Medulla oblongata (tissue), 1 donor: Measurements from ENCODE around the gene ZCRB1.

Experiments
- DNase-seq: peaks from one replicate; pipeline ENCODE4 v3.0.0-alpha.2; 2015; ENCODE audit errors: extremely low spot score

Gene ZCRB1

GRCh38 chr12:42327227-42327590, 1.3 kb upstream of the ZCRB1 start:
- no peak for DNase-seq

GRCh38 chr12:42326541-42327226, 790 bp upstream of the ZCRB1 start:
- no peak for DNase-seq

- no peak for DNase-seq
These were observed 605 bp downstream of the ZCRB1 start for GRCh38 chr12:42325326-42325652.

GRCh38 chr12:42323856-42324255, 2.0 kb downstream of the ZCRB1 start:
- DNase-seq: no peak

- DNase-seq: no peak
These were observed 3.3 kb downstream of the ZCRB1 start for GRCh38 chr12:42322567-42322966.

- no peak for DNase-seq
These were observed 5.1 kb downstream of the ZCRB1 start for GRCh38 chr12:42320796-42321195.

GRCh38 chr12:42315108-42315507, 10.8 kb downstream of the ZCRB1 start:
- no peak for DNase-seq

GRCh38 chr12:42309996-42310395, 15.9 kb downstream of the ZCRB1 start:
- DNase-seq: no peak

GRCh38 chr12:42308390-42308789, 17.5 kb downstream of the ZCRB1 start:
- DNase-seq: no peak

GRCh38 chr12:42306297-42306696, 19.6 kb downstream of the ZCRB1 start:
- no peak for DNase-seq

GRCh38 chr12:42299392-42300308, 26.2 kb downstream of the ZCRB1 start:
- DNase-seq: no peak

- no peak for DNase-seq
These were observed 27.0 kb downstream of the ZCRB1 start for GRCh38 chr12:42298887-42299286.

- no peak for DNase-seq
These were observed 29.3 kb downstream of the ZCRB1 start for GRCh38 chr12:42296503-42297109.

- no peak for DNase-seq
These were observed 34.2 kb downstream of the ZCRB1 start for GRCh38 chr12:42291680-42292079.

- DNase-seq: no peak
These were observed 37.4 kb downstream of the ZCRB1 start for GRCh38 chr12:42288544-42288943.

- no peak for DNase-seq
These were observed 39.2 kb downstream of the ZCRB1 start for GRCh38 chr12:42286741-42287140.

- DNase-seq: no peak
These were observed 40.5 kb downstream of the ZCRB1 start for GRCh38 chr12:42285431-42285830.

- no peak for DNase-seq
These were observed 41.0 kb downstream of the ZCRB1 start for GRCh38 chr12:42284876-42285275.

GRCh38 chr12:42284157-42284556, 41.7 kb downstream of the ZCRB1 start:
- DNase-seq: peak; percentile 4

GRCh38 chr12:42283739-42284138, 42.2 kb downstream of the ZCRB1 start:
- no peak for DNase-seq

GRCh38 chr12:42282294-42282693, 43.6 kb downstream of the ZCRB1 start:
- DNase-seq: no peak

- DNase-seq: no peak
These were observed 44.0 kb downstream of the ZCRB1 start for GRCh38 chr12:42281844-42282243.

- DNase-seq: no peak
These were observed 44.6 kb downstream of the ZCRB1 start for GRCh38 chr12:42281278-42281677.
